Measurements from ENCODE around the gene CADM2. TPM values are rescaled to one million over a fixed set of nuclear protein-coding genes. Genes with fewer than 3 reads are reported as not detected.

The CADM2 gene
- total RNA-seq, 1 experiment from 2014 or later: not detected

GRCh38 chr3:85842081-85842480, 883.3 kb downstream of the CADM2 start:
- BruUV-seq (replicated peaks): no TSS peak
- no peak for DNase-seq (ENCODE audit: unreplicated experiment)
- Mint-ChIP-seq H3K4me3 (ENCODE audit: unreplicated experiment) (no peak overlapping the region), H3K9me3 (ENCODE audit: unreplicated experiment) (no peaks in the 10 kb centered on the region), H3K27ac (ENCODE audit: low read depth, unreplicated experiment) (no peak overlapping the region), H3K36me3 (ENCODE audit: insufficient read depth, unreplicated experiment) (no peaks in the 10 kb centered on the region), H3K27me3 (ENCODE audit: insufficient read depth, unreplicated experiment) (no peaks in the 10 kb centered on the region), H3K4me1 (ENCODE audit: insufficient read depth, unreplicated experiment) (no peaks in the 10 kb centered on the region)
- TF ChIP-seq, protein P1, sequence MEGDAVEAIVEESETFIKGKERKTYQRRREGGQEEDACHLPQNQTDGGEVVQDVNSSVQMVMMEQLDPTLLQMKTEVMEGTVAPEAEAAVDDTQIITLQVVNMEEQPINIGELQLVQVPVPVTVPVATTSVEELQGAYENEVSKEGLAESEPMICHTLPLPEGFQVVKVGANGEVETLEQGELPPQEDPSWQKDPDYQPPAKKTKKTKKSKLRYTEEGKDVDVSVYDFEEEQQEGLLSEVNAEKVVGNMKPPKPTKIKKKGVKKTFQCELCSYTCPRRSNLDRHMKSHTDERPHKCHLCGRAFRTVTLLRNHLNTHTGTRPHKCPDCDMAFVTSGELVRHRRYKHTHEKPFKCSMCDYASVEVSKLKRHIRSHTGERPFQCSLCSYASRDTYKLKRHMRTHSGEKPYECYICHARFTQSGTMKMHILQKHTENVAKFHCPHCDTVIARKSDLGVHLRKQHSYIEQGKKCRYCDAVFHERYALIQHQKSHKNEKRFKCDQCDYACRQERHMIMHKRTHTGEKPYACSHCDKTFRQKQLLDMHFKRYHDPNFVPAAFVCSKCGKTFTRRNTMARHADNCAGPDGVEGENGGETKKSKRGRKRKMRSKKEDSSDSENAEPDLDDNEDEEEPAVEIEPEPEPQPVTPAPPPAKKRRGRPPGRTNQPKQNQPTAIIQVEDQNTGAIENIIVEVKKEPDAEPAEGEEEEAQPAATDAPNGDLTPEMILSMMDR (IDR thresholded peaks at IDR 0.05; ENCODE audit: unreplicated experiment): no peak
- intact Hi-C loops (cut with micrococcal nuclease): no loop called here
- CTCF ChIA-PET: interaction anchor here (0.8 kb wide), 1 partner anchor 40 kb away, joined by 3 read pairs; no protein-coding TSS in a partner anchor
- POLR2A ChIA-PET: no interaction called here

GRCh38 chr3:85846940-85847339, 888.2 kb downstream of the CADM2 start:
- ChIA-PET CTCF (no interaction called here), POLR2A (no interaction called here)
- no peak overlapping the region for H3K4me3 Mint-ChIP-seq (ENCODE audit: unreplicated experiment)
- no peaks in the 10 kb centered on the region for H3K4me1 Mint-ChIP-seq (ENCODE audit: insufficient read depth, unreplicated experiment)
- H3K27ac Mint-ChIP-seq (ENCODE audit: low read depth, unreplicated experiment): no peak overlapping the region
- TF ChIP-seq, protein P1 (IDR thresholded peaks at IDR 0.05; ENCODE audit: unreplicated experiment): no peak
- no peak for DNase-seq (ENCODE audit: unreplicated experiment)
- no TSS peak for BruUV-seq (replicated peaks)
- no peaks in the 10 kb centered on the region for H3K36me3 Mint-ChIP-seq (ENCODE audit: insufficient read depth, unreplicated experiment)
- intact Hi-C loops (cut with micrococcal nuclease): no loop called here
- H3K9me3 Mint-ChIP-seq (ENCODE audit: unreplicated experiment): no peaks in the 10 kb centered on the region
- H3K27me3 Mint-ChIP-seq (ENCODE audit: insufficient read depth, unreplicated experiment): peaks cover 20% of the 10 kb centered on the region

DNA sequence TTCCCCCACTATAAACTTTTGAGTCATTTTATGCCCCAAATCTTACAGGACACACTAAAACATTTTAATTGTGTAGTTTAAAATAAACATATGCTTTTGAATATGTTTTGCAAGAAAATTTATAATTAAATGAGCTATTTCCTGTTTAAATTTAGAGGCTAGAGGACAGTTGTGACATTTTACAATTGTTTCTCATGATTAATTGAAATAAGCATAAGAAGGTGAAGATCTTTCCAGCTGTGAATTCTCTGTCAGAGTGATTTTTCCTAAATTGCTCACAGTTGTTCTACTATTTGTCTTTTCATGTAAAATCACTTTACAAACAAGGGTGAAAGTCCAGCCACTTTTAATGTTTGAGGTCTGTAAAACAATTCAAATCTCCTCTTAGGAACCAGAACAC, 892.3 kb downstream of the CADM2 start:
- no peak for DNase-seq (ENCODE audit: unreplicated experiment)
- intact Hi-C loops (cut with micrococcal nuclease): no loop called here

DNA sequence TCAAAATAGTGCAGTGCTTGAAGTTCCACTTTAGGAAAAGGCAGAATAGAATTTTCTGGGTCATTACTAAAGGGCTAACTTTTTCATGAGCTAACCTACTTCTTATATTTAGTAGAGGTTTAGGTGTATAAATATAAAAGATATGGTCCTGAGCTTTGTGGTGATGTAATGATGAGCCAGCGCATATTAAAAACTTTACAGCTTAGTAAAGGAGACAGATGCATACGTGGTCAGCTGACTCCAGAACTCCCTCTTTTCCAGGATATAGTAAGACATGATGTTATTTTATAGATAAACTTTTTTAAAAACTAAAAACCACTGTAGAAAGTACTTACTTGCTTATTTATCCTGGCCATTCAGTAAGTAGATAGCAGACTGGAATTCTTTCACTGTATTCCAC, 895.0 kb downstream of the CADM2 start:
- POLR2A ChIA-PET: no interaction called here
- H3K27me3 Mint-ChIP-seq (ENCODE audit: insufficient read depth, unreplicated experiment): peaks cover 47% of the 10 kb centered on the region
- intact Hi-C loops (cut with micrococcal nuclease): no loop called here
- H3K4me3 Mint-ChIP-seq (ENCODE audit: unreplicated experiment): no peak overlapping the region
- no peaks in the 10 kb centered on the region for H3K36me3 Mint-ChIP-seq (ENCODE audit: insufficient read depth, unreplicated experiment)
- BruUV-seq (replicated peaks): no TSS peak
- no peak overlapping the region for H3K27ac Mint-ChIP-seq (ENCODE audit: low read depth, unreplicated experiment)
- no peaks in the 10 kb centered on the region for H3K9me3 Mint-ChIP-seq (ENCODE audit: unreplicated experiment)
- TF ChIP-seq, protein P1 (IDR thresholded peaks at IDR 0.05; ENCODE audit: unreplicated experiment): no peak
- no peaks in the 10 kb centered on the region for H3K4me1 Mint-ChIP-seq (ENCODE audit: insufficient read depth, unreplicated experiment)
- CTCF ChIA-PET: no interaction called here
- DNase-seq (ENCODE audit: unreplicated experiment): no peak

More for the DNA sequence above, 892.3 kb downstream of the CADM2 start:
- H3K27ac Mint-ChIP-seq (ENCODE audit: low read depth, unreplicated experiment): no peak overlapping the region
- no peak overlapping the region for H3K4me3 Mint-ChIP-seq (ENCODE audit: unreplicated experiment)
- no peaks in the 10 kb centered on the region for H3K4me1 Mint-ChIP-seq (ENCODE audit: insufficient read depth, unreplicated experiment)
- no peaks in the 10 kb centered on the region for H3K36me3 Mint-ChIP-seq (ENCODE audit: insufficient read depth, unreplicated experiment)
- no TSS peak for BruUV-seq (replicated peaks)
- H3K27me3 Mint-ChIP-seq (ENCODE audit: insufficient read depth, unreplicated experiment): peaks cover 47% of the 10 kb centered on the region
- TF ChIP-seq, protein P1 (IDR thresholded peaks at IDR 0.05; ENCODE audit: unreplicated experiment): no peak
- H3K9me3 Mint-ChIP-seq (ENCODE audit: unreplicated experiment): no peaks in the 10 kb centered on the region
- ChIA-PET CTCF (interaction anchor here (0.9 to 1.1 kb wide), 2 partner anchors 26 to 30 kb away, joined by 3 read pairs; no protein-coding TSS in a partner anchor), POLR2A (no interaction called here)

All from MCF 10A (cell line).